GM21423 (cell line): ENCODE measurements around the gene RBM28.

Source experiments
- ATAC-seq: cut with Tn5 transposase; IDR thresholded peaks from one replicate; pipeline ENCODE4 v1.9.1; 2021; ENCODE audit warnings: mild to moderate bottlenecking, moderate library complexity; ENCODE audit not compliant: unreplicated experiment

Gene RBM28

GRCh38 chr7:128263420-128263819 is 80.3 kb downstream of the RBM28 start:
- ATAC-seq, result no peak

DNA sequence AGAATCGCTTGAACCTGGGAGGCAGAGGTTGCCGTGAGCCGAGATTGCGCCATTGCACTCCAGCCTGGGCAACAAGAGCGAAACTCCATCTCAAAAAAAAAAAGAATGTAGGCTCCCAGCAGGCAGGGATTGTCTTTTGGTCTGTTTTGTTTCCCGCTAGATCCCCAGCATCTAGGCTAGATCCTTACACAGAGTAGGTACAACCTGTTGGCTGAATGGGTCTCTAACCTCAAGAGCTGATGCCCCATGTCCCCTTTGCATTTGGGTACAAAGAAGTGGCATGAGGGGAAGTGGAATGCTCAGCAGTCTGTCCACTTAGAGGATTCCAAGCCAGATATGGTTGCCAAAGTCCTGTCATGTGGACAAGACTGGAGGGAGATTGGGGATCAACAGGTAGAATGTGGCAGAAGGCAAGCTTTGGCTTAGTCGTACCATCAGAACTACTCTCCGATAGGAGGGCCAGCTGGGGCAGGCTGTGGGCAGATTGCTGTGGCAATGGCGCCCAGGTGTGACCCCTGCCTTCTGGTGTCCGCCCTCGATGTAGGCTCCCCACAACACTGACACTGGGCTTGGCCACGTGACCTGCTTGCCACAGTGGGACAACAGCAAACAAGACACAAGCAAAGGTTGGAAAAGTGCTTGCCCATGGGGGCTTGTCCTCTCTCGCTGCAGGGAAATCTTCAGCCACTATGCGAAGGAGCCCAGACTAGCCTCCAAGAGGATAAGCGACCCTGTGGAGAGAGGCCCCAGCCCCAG is 81.3 kb downstream of the RBM28 start:
- ATAC-seq, result no peak

- ATAC-seq, result no peak
These were observed 83.5 kb downstream of the RBM28 start for GRCh38 chr7:128260069-128260795.

DNA sequence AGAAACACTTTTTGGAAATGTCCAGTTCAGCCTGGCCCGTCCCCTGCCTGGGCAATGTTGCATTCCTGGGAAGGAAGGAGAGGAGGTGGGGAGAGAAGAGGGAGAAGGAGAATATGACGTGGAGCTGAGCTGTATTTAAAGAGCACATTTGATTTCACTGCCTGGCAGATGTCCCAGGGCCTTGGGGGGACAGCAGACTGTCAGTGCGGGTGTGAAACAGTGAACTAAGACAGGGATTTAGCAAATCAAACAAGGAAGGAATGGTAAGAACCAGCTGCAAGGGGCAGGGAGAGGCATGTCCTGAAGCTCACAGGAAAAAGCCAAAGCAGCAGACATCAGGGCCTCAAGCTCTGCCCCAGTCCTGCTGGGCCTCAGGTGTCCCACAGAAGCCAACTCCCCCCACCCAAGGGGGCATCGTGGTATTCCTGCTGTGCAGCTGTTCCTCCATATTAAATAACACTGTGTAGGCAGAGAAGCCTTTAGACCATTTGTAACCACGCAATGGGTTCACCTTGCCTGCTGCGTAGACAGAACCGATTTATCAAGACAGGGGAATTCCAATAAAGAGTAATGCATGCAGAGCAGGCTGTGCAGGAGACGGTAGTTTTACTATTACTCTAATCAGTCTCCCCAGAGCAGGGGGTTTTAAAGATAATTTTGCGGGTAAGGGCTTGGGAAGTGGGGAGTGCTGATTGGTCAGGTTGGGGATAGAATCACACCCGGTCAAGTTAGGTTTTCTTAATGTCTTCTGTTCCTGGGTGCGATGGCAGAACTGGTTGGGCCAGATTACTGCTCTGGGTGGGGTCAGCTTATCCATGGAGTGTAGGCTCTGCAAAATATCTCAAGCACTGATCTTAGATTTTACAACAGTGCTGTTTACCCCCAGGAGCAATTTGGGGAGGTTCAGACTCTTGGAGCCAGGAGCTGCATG is 84.3 kb downstream of the RBM28 start:
- ATAC-seq, result no peak

GRCh38 chr7:128257458-128257857 is 86.2 kb downstream of the RBM28 start:
- no peak for ATAC-seq

GRCh38 chr7:128255271-128255670 is 88.4 kb downstream of the RBM28 start:
- no peak for ATAC-seq

DNA sequence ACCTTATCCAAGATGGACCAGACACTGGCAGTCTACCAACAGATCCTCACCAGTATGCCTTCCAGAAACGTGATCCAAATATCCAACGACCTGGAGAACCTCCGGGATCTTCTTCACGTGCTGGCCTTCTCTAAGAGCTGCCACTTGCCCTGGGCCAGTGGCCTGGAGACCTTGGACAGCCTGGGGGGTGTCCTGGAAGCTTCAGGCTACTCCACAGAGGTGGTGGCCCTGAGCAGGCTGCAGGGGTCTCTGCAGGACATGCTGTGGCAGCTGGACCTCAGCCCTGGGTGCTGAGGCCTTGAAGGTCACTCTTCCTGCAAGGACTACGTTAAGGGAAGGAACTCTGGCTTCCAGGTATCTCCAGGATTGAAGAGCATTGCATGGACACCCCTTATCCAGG is 89.2 kb downstream of the RBM28 start:
- ATAC-seq, result no peak

GRCh38 chr7:128253701-128254100 is 90.0 kb downstream of the RBM28 start:
- ATAC-seq, result no peak

- no peak for ATAC-seq
These were observed 92.4 kb downstream of the RBM28 start for GRCh38 chr7:128251337-128251736.
